Measurements from ENCODE around the gene SV2C. TPM values are rescaled to one million over a fixed set of nuclear protein-coding genes. Genes with fewer than 3 reads are reported as not detected.

Gene SV2C
- total and polyA plus RNA-seq, 10 of the 15 experiments (the other 5 are each of a cell fraction or from before 2014, with no cell fraction given), result under 0.01 to 1.1 (median 0.63) TPM

DNA sequence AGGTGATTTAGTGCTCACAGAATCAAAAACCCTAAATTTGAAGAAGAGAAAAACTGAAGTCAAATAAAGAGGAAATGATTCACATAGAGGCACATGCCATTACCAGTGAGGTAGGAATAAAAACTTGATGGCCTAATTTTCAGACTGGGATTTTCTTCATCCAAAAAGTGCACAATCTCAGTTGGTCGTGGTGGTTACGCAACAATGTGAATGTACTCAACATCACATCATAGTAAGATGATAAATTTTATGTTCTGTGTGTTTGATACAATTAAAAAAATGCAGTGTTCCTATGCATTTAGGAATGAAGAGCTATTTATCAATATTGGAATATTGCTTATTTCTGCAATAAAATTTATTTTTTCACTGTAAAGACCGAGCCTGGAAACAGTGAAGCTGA, 60.7 kb downstream of the SV2C start:
- in situ Hi-C loops (cut with MboI), result no loop called here
- no peak for FAIRE-seq
- DNase-seq (ENCODE audit: low read depth, low spot score), result no peak
- CTCF ChIA-PET, result interaction anchor here (1.3 to 3.5 kb wide), 2 partner anchors 31 to 112 kb away, joined by 5 to 33 read pairs; no protein-coding TSS in a partner anchor
- H3K4me2 ChIP-seq (ENCODE audit: control insufficient read depth, insufficient read depth), result no peak overlapping the region
- H3K36me3 ChIP-seq (ENCODE audit: control insufficient read depth in 2 of 2, insufficient read depth in 2 of 2, low read length in 1 of 2), result no peaks in the 10 kb centered on the region
- intact Hi-C loops (cut with micrococcal nuclease; ENCODE audit: unreplicated experiment), result no loop called here
- no peak for ATAC-seq
- H3K27ac ChIP-seq (ENCODE audit: control insufficient read depth, insufficient read depth), result no peak overlapping the region
- no peaks in the 10 kb centered on the region for H3K4me1 ChIP-seq (ENCODE audit: control insufficient read depth, insufficient read depth, low read length)
- RAD21 ChIA-PET (ENCODE audit: unreplicated experiment), result no interaction called here
- H3K27me3 ChIP-seq (replicated peaks in 1 of 2; ENCODE audit: control insufficient read depth in 2 of 2, insufficient read depth in 2 of 2, low read length in 1 of 2), result no peaks in the 10 kb centered on the region
- TF ChIP-seq, protein P1, sequence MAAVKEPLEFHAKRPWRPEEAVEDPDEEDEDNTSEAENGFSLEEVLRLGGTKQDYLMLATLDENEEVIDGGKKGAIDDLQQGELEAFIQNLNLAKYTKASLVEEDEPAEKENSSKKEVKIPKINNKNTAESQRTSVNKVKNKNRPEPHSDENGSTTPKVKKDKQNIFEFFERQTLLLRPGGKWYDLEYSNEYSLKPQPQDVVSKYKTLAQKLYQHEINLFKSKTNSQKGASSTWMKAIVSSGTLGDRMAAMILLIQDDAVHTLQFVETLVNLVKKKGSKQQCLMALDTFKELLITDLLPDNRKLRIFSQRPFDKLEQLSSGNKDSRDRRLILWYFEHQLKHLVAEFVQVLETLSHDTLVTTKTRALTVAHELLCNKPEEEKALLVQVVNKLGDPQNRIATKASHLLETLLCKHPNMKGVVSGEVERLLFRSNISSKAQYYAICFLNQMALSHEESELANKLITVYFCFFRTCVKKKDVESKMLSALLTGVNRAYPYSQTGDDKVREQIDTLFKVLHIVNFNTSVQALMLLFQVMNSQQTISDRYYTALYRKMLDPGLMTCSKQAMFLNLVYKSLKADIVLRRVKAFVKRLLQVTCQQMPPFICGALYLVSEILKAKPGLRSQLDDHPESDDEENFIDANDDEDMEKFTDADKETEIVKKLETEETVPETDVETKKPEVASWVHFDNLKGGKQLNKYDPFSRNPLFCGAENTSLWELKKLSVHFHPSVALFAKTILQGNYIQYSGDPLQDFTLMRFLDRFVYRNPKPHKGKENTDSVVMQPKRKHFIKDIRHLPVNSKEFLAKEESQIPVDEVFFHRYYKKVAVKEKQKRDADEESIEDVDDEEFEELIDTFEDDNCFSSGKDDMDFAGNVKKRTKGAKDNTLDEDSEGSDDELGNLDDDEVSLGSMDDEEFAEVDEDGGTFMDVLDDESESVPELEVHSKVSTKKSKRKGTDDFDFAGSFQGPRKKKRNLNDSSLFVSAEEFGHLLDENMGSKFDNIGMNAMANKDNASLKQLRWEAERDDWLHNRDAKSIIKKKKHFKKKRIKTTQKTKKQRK (IDR thresholded peaks at IDR 0.05; ENCODE audit: low read depth, low read length), result no peak
- TF ChIP-seq RAD51 (IDR thresholded peaks at IDR 0.05) (no peak), JUND (IDR thresholded peaks at IDR 0.05; ENCODE audit: low read depth, low read length) (no peak), NR2C1 (IDR thresholded peaks at IDR 0.05) (no peak), MEF2B (IDR thresholded peaks at IDR 0.05; ENCODE audit: partially characterized antibody, poor library complexity, severe bottlenecking) (no peak), RUNX3 (IDR thresholded peaks at IDR 0.05; ENCODE audit: low read length) (no peak), ZNF24 (IDR thresholded peaks at IDR 0.05) (no peak), NR2C2 (IDR thresholded peaks at IDR 0.05; ENCODE audit: borderline replicate concordance, control insufficient read depth, insufficient read length, low read depth) (no peak), POLR2AphosphoS5 (IDR thresholded peaks at IDR 0.05; ENCODE audit: low read length) (no peak), E4F1 (IDR thresholded peaks at IDR 0.05; ENCODE audit: borderline replicate concordance, partially characterized antibody) (no peak), IKZF2 (IDR thresholded peaks at IDR 0.05) (no peak), SPI1 (IDR thresholded peaks at IDR 0.05; ENCODE audit: borderline replicate concordance, insufficient read depth, low read depth, low read length) (no peak)
- TF ChIP-seq, protein P2, sequence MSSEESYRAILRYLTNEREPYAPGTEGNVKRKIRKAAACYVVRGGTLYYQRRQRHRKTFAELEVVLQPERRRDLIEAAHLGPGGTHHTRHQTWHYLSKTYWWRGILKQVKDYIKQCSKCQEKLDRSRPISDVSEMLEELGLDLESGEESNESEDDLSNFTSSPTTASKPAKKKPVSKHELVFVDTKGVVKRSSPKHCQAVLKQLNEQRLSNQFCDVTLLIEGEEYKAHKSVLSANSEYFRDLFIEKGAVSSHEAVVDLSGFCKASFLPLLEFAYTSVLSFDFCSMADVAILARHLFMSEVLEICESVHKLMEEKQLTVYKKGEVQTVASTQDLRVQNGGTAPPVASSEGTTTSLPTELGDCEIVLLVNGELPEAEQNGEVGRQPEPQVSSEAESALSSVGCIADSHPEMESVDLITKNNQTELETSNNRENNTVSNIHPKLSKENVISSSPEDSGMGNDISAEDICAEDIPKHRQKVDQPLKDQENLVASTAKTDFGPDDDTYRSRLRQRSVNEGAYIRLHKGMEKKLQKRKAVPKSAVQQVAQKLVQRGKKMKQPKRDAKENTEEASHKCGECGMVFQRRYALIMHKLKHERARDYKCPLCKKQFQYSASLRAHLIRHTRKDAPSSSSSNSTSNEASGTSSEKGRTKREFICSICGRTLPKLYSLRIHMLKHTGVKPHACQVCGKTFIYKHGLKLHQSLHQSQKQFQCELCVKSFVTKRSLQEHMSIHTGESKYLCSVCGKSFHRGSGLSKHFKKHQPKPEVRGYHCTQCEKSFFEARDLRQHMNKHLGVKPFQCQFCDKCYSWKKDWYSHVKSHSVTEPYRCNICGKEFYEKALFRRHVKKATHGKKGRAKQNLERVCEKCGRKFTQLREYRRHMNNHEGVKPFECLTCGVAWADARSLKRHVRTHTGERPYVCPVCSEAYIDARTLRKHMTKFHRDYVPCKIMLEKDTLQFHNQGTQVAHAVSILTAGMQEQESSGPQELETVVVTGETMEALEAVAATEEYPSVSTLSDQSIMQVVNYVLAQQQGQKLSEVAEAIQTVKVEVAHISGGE (CRISPR knock-in tag; IDR thresholded peaks at IDR 0.05), result no peak
- POLR2A ChIA-PET, result no interaction called here
- no peak overlapping the region for H3K9ac ChIP-seq (ENCODE audit: control insufficient read depth, insufficient read depth, low read length)
- no peaks in the 10 kb centered on the region for H3K79me2 ChIP-seq (ENCODE audit: control insufficient read depth, insufficient read depth, low read length)
- H4K20me1 ChIP-seq (ENCODE audit: control insufficient read depth, insufficient read depth), result no peaks in the 10 kb centered on the region
- no peak overlapping the region for H2AFZ ChIP-seq (ENCODE audit: control insufficient read depth, low read depth, low read length)
- no peak overlapping the region for H3K4me3 ChIP-seq
- no TSS peak for BruUV-seq (replicated peaks)
- SMC1A ChIA-PET (ENCODE audit: uncharacterized antibody, unreplicated experiment), result interaction anchor here (0.7 to 1.2 kb wide), 3 partner anchors 9 to 17 kb away, joined by 3 read pairs; no protein-coding TSS in a partner anchor
- H3K9me3 ChIP-seq (replicated peaks; ENCODE audit: control insufficient read depth, insufficient read depth, low read length), result no peaks in the 10 kb centered on the region
- WGBS (ENCODE audit: insufficient coverage, insufficient replicate concordance, low lambda C conversion rate, missing lambda C conversion rate), result 14% methylated on average over 3 of the region's 3 CpGs
